HEK293 (cell line): ENCODE results near the gene MYO1D.

Source experiments
- TF ChIP-seq, protein P1 (sequence below): fragments of 450-650 bp; formaldehyde crosslinking; IDR thresholded peaks from 2 replicates; pipeline ENCODE4 v1.5.1; 2016; ENCODE audit warnings: missing biosample characterization, missing genetic modification characterization
- TF ChIP-seq, protein P2 (sequence below): fragments of 450-650 bp; formaldehyde crosslinking; IDR thresholded peaks from 2 replicates; pipeline ENCODE4 v1.5.1; 2016; ENCODE audit warnings: missing biosample characterization, missing genetic modification characterization

DNA sequence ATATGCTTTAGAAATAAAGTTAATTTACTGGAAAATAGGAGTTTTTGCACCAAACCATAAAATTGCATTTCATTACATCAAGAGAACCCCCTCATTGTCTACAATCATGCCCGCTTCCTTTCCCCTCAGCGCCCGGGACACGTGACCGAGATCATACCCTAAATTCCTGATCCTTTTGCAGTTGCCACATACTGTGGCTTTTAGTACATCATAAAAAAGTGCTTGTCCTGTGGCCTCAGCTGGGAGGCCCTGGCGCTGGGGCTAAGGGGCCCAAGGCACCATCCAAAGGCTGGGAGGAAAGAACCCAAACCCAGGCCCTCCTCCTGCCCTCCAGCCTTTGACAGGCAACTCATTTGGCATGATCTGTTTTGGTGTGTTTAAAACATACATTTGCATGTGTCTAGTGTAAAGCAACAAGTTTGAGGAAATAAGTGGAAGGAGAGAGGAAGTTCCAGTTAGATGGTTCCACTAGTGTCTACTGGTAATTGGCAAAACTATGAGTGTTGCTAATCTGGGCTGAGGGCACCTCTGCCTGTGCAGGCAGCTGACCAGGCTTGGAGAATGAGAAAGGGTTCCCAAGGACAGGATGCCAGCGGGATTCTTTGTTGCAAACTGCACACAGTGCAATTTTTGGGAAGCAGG lies 384.2 kb downstream of the MYO1D start:
- TF ChIP-seq, protein P1, sequence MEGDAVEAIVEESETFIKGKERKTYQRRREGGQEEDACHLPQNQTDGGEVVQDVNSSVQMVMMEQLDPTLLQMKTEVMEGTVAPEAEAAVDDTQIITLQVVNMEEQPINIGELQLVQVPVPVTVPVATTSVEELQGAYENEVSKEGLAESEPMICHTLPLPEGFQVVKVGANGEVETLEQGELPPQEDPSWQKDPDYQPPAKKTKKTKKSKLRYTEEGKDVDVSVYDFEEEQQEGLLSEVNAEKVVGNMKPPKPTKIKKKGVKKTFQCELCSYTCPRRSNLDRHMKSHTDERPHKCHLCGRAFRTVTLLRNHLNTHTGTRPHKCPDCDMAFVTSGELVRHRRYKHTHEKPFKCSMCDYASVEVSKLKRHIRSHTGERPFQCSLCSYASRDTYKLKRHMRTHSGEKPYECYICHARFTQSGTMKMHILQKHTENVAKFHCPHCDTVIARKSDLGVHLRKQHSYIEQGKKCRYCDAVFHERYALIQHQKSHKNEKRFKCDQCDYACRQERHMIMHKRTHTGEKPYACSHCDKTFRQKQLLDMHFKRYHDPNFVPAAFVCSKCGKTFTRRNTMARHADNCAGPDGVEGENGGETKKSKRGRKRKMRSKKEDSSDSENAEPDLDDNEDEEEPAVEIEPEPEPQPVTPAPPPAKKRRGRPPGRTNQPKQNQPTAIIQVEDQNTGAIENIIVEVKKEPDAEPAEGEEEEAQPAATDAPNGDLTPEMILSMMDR (tag by site-specific recombination): no peak
- TF ChIP-seq, protein P2, sequence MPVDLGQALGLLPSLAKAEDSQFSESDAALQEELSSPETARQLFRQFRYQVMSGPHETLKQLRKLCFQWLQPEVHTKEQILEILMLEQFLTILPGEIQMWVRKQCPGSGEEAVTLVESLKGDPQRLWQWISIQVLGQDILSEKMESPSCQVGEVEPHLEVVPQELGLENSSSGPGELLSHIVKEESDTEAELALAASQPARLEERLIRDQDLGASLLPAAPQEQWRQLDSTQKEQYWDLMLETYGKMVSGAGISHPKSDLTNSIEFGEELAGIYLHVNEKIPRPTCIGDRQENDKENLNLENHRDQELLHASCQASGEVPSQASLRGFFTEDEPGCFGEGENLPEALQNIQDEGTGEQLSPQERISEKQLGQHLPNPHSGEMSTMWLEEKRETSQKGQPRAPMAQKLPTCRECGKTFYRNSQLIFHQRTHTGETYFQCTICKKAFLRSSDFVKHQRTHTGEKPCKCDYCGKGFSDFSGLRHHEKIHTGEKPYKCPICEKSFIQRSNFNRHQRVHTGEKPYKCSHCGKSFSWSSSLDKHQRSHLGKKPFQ (tag by site-specific recombination): no peak
